Measurements from ENCODE around the gene ZNF598. TPM values are rescaled to one million over a fixed set of nuclear protein-coding genes. Genes with fewer than 3 reads are reported as not detected.

ZNF598 gene
- total and polyA plus RNA-seq, 2 experiments from 2014 or later, result 8.5 to 48.6 TPM

DNA sequence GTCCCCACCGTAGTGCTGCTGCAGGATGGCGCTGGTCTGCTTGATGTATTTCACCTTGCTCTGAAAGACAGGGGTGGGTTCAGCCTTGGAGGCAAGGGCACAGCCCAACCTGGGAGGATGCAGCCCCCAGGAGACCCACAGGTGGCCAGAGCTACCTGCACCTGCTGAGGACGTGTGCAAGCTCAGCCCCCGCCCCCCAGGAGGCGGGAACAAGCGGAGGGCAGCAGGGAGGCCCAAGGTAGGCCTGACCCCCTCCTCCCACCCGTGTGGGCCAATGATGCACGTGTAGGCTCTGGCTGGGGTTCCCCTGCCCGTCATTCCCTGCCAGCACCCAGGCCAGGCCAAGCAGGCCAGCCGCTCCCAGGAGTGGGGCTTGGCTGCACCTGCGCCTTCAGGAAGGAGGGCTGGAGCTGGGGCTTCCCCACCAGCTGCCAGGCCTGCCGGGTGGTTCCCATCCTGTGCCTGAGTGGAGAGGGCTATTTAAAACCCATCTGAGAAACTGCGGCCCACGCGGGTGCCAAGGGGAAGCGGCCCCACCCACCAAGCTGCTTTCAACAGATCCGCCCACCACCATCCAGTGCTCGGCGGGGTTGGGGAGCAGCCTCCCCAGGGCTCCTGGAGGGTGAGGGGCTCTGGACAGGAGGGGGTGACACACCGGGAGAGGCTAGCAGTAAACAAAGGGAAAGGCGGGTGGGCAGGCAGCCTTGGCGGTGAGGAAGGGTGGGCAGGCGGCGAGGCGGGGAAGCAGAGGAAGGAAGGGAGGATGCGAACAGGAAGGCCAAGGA is 34.2 kb upstream of the ZNF598 start:
- Histone ChIP-seq H3K4me3 (no peak overlapping the region), H3F3A (replicated peaks; ENCODE audit: low read depth) (0 out of 2 replicates have a peak, but pooled peaks cover 5% of the 10 kb centered on the region), H3K27ac (ENCODE audit: low read depth) (no peak overlapping the region), H3K4me2 (no peak overlapping the region), H3K36me3 (ENCODE audit: insufficient read depth) (no peaks in the 10 kb centered on the region), H3K9me2 (ENCODE audit: insufficient read depth) (no peaks in the 10 kb centered on the region), H4K20me1 (replicated peaks; ENCODE audit: insufficient read depth) (peaks cover 3% of the 10 kb centered on the region; the same call in 1 of the 2 replicates), H2AFZ (no peak overlapping the region), H3K79me2 (replicated peaks; ENCODE audit: insufficient read depth) (peaks cover 18% of the 10 kb centered on the region), H3K27me3 (ENCODE audit: insufficient read depth) (no peaks in the 10 kb centered on the region), H3K4me1 (ENCODE audit: insufficient read depth) (peaks cover 10% of the 10 kb centered on the region; the same call in 1 of the 2 replicates)
- Mint-ChIP-seq H3K4me3 (no peak overlapping the region), H3K27ac (no peak overlapping the region), H3K9me3 (no peaks in the 10 kb centered on the region), H3K36me3 (ENCODE audit: low read depth) (no peaks in the 10 kb centered on the region), H3K4me1 (peaks cover 14% of the 10 kb centered on the region), H3K27me3 (ENCODE audit: insufficient read depth, low read depth, poor library complexity) (peaks cover 17% of the 10 kb centered on the region)
- ATAC-seq (no peak), DNase-seq (ENCODE audit: low spot score) (no peak)
- TF ChIP-seq, protein P1, sequence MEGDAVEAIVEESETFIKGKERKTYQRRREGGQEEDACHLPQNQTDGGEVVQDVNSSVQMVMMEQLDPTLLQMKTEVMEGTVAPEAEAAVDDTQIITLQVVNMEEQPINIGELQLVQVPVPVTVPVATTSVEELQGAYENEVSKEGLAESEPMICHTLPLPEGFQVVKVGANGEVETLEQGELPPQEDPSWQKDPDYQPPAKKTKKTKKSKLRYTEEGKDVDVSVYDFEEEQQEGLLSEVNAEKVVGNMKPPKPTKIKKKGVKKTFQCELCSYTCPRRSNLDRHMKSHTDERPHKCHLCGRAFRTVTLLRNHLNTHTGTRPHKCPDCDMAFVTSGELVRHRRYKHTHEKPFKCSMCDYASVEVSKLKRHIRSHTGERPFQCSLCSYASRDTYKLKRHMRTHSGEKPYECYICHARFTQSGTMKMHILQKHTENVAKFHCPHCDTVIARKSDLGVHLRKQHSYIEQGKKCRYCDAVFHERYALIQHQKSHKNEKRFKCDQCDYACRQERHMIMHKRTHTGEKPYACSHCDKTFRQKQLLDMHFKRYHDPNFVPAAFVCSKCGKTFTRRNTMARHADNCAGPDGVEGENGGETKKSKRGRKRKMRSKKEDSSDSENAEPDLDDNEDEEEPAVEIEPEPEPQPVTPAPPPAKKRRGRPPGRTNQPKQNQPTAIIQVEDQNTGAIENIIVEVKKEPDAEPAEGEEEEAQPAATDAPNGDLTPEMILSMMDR (conservative IDR thresholded peaks at IDR 0.05; ENCODE audit: low read depth in 2 of 2), result no peak
- TF ChIP-seq POLR2AphosphoS5 (IDR thresholded peaks at IDR 0.05; ENCODE audit: low read depth) (no peak), EZH2 (IDR thresholded peaks at IDR 0.05; ENCODE audit: low read depth, unreplicated experiment) (no peak), EZH2phosphoT487 (IDR thresholded peaks at IDR 0.05; ENCODE audit: unreplicated experiment) (no peak), STAT1 (IDR thresholded peaks at IDR 0.05; ENCODE audit: unreplicated experiment) (no peak), CREB1 (CRISPR knock-in tag; IDR thresholded peaks at IDR 0.05; ENCODE audit: low read depth) (no peak), JUNB (IDR thresholded peaks at IDR 0.05; ENCODE audit: unreplicated experiment) (no peak), NANOG (IDR thresholded peaks at IDR 0.05; ENCODE audit: borderline replicate concordance) (no peak), ZNF114 (CRISPR knock-in tag; IDR thresholded peaks at IDR 0.05) (no peak), ZNF331 (CRISPR knock-in tag; IDR thresholded peaks at IDR 0.05; ENCODE audit: low read depth) (no peak)
- TF ChIP-seq, protein P2, sequence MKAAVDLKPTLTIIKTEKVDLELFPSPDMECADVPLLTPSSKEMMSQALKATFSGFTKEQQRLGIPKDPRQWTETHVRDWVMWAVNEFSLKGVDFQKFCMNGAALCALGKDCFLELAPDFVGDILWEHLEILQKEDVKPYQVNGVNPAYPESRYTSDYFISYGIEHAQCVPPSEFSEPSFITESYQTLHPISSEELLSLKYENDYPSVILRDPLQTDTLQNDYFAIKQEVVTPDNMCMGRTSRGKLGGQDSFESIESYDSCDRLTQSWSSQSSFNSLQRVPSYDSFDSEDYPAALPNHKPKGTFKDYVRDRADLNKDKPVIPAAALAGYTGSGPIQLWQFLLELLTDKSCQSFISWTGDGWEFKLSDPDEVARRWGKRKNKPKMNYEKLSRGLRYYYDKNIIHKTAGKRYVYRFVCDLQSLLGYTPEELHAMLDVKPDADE (IDR thresholded peaks at IDR 0.05), result no peak
- TF ChIP-seq, protein P3, sequence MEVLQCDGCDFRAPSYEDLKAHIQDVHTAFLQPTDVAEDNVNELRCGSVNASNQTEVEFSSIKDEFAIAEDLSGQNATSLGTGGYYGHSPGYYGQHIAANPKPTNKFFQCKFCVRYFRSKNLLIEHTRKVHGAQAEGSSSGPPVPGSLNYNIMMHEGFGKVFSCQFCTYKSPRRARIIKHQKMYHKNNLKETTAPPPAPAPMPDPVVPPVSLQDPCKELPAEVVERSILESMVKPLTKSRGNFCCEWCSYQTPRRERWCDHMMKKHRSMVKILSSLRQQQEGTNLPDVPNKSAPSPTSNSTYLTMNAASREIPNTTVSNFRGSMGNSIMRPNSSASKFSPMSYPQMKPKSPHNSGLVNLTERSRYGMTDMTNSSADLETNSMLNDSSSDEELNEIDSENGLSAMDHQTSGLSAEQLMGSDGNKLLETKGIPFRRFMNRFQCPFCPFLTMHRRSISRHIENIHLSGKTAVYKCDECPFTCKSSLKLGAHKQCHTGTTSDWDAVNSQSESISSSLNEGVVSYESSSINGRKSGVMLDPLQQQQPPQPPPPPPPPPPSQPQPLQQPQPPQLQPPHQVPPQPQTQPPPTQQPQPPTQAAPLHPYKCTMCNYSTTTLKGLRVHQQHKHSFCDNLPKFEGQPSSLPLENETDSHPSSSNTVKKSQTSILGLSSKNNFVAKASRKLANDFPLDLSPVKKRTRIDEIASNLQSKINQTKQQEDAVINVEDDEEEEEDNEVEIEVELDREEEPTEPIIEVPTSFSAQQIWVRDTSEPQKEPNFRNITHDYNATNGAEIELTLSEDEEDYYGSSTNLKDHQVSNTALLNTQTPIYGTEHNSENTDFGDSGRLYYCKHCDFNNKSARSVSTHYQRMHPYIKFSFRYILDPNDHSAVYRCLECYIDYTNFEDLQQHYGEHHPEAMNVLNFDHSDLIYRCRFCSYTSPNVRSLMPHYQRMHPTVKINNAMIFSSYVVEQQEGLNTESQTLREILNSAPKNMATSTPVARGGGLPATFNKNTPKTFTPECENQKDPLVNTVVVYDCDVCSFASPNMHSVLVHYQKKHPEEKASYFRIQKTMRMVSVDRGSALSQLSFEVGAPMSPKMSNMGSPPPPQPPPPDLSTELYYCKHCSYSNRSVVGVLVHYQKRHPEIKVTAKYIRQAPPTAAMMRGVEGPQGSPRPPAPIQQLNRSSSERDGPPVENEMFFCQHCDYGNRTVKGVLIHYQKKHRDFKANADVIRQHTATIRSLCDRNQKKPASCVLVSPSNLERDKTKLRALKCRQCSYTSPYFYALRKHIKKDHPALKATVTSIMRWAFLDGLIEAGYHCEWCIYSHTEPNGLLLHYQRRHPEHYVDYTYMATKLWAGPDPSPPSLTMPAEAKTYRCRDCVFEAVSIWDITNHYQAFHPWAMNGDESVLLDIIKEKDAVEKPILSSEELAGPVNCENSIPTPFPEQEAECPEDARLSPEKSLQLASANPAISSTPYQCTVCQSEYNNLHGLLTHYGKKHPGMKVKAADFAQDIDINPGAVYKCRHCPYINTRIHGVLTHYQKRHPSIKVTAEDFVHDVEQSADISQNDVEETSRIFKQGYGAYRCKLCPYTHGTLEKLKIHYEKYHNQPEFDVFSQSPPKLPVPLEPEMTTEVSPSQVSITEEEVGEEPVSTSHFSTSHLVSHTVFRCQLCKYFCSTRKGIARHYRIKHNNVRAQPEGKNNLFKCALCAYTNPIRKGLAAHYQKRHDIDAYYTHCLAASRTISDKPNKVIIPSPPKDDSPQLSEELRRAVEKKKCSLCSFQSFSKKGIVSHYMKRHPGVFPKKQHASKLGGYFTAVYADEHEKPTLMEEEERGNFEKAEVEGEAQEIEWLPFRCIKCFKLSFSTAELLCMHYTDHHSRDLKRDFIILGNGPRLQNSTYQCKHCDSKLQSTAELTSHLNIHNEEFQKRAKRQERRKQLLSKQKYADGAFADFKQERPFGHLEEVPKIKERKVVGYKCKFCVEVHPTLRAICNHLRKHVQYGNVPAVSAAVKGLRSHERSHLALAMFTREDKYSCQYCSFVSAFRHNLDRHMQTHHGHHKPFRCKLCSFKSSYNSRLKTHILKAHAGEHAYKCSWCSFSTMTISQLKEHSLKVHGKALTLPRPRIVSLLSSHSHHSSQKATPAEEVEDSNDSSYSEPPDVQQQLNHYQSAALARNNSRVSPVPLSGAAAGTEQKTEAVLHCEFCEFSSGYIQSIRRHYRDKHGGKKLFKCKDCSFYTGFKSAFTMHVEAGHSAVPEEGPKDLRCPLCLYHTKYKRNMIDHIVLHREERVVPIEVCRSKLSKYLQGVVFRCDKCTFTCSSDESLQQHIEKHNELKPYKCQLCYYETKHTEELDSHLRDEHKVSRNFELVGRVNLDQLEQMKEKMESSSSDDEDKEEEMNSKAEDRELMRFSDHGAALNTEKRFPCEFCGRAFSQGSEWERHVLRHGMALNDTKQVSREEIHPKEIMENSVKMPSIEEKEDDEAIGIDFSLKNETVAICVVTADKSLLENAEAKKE (CRISPR knock-in tag; IDR thresholded peaks at IDR 0.05), result no peak
- TF ChIP-seq, protein P4, sequence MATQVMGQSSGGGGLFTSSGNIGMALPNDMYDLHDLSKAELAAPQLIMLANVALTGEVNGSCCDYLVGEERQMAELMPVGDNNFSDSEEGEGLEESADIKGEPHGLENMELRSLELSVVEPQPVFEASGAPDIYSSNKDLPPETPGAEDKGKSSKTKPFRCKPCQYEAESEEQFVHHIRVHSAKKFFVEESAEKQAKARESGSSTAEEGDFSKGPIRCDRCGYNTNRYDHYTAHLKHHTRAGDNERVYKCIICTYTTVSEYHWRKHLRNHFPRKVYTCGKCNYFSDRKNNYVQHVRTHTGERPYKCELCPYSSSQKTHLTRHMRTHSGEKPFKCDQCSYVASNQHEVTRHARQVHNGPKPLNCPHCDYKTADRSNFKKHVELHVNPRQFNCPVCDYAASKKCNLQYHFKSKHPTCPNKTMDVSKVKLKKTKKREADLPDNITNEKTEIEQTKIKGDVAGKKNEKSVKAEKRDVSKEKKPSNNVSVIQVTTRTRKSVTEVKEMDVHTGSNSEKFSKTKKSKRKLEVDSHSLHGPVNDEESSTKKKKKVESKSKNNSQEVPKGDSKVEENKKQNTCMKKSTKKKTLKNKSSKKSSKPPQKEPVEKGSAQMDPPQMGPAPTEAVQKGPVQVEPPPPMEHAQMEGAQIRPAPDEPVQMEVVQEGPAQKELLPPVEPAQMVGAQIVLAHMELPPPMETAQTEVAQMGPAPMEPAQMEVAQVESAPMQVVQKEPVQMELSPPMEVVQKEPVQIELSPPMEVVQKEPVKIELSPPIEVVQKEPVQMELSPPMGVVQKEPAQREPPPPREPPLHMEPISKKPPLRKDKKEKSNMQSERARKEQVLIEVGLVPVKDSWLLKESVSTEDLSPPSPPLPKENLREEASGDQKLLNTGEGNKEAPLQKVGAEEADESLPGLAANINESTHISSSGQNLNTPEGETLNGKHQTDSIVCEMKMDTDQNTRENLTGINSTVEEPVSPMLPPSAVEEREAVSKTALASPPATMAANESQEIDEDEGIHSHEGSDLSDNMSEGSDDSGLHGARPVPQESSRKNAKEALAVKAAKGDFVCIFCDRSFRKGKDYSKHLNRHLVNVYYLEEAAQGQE (IDR thresholded peaks at IDR 0.05; ENCODE audit: unreplicated experiment), result no peak

Measured in GM23338 (cell line).